Stimulated activated CD4-positive, alpha-beta T cell treated with anti-CD3 and anti-CD28 coated beads, TNF-alpha, amount 100 ng/mL, for 24 hours (primary cell): ENCODE data around the gene EML4.
A peak's percentile ranks its signal among the peaks of the same experiment; 100 is the strongest.

ENCODE experiments used
- DNase-seq, 3 experiments: peaks; one replicate each; pipeline ENCODE4 v3.0.0-alpha.2; 2020; ENCODE audit warnings: low read depth in 3 of 3

The EML4 gene

DNA sequence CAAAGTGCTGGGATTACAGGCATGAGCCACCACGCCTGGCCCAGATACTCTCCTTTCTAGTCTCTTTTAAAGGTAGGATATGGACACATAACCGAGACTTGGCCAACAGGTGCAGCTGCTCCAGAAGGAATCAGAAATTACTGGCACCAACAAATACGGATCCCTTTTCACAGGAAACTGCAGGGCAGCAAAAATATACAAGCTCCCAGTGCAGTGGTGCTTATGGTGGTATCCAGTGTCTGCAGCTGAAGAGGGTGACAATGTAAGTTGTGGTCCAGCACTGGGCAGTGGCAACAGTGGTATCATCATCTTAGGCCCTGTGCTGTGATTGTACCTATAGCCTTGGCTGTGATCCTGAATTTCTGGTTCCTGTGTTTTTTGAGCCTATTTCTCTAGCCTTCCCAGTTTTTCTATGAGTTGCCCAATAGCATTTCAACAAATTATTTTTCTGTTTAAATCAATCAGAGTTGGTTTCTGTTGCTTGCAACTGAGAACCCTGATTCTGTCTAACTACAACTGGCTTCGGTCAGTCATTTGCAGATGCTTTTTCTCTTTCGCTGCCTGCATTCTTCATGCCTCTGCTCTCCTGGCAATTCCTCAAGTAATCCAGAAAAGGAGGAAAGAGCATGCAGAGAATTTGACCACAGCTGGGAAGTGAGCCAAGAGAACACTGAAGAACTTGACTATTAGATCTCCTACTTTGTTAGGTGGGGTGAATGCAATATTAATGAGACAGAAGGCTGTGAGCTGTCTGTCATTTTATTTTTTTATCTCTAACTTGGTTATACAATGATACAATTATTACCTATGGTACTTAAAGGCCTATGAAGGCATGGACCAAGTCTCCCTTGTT, 30.8 kb upstream of the EML4 start:
- DNase-seq, result no peak

DNA sequence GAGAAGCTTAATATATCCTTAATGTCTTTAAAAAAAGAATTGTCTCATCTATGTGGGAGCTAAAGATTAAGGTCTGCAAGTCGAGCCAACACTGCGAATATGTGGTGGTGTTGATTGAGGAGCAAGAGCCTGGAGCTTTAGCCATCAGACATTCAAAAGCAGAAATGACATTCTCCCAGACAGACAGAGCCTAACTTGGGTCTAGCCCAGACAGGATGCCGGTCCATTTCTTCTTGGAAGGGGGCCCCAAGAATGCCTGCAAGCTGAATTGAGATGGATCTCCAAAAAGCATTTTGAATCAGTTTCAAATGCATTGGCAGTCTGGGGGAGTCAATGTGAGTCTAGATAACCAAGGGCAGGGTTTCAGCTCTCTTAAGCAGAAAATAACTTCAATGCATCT, 30.1 kb upstream of the EML4 start:
- no peak for DNase-seq

DNA sequence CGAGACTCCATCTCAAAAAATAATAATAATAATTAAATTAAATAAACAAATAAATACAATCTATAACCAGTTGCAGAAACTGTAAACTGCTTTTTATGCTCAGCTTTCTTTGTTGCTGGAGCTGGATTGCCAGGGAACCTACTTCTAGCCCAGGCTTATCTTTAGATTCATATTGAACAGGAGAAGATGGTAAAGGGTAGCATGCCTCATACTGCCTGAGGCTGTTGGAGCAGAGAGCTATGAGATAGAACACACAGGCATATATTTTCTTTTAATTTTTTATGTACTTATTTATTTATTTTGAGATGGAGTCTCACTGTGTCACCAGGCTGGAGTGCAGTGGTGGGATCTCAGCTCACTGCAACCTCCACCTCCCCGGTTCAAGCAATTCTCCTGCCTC, 28.7 kb upstream of the EML4 start:
- DNase-seq, result no peak

DNA sequence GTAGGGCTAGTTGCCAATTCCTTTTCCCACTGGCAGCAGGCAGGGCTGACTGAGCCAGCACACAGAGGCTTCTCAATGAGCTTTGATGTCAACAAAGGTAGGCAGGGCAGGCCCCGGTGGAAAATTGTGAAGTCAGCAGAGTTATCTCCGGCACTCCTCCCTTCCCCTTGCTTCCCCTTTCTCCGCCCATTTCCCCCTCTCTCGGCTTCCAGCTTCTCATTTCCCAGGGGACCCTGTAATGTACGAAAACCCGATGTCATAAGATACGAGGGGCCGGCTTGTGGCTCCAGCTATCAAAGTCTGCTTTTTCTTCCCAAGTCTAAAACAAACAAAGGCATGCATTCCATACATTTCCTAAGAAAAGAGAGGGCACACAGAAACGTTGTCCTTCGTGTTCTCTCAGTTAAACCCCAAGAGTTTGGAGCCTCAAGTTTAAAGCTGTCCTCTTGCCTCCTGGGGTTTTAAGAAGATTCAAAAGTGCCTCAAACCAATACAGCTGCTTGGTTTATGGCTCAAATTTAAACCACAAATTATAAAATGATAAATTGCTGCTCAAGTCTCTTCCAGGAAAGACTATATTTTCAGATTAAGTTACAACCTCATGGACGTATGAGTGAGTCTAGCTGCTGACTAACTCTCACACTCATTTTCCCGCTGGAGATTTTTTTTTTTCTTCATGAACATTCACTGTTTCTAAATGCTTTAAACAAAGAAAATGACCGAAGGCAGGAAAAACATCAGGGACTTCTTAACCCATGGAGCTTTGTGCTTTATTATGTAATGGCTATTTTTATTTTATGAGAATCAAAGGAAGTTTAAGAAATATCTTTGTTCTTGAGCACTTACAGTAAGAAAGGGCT, 27.2 kb upstream of the EML4 start:
- DNase-seq, result peak in 1 of 3 experiments; percentile 32

DNA sequence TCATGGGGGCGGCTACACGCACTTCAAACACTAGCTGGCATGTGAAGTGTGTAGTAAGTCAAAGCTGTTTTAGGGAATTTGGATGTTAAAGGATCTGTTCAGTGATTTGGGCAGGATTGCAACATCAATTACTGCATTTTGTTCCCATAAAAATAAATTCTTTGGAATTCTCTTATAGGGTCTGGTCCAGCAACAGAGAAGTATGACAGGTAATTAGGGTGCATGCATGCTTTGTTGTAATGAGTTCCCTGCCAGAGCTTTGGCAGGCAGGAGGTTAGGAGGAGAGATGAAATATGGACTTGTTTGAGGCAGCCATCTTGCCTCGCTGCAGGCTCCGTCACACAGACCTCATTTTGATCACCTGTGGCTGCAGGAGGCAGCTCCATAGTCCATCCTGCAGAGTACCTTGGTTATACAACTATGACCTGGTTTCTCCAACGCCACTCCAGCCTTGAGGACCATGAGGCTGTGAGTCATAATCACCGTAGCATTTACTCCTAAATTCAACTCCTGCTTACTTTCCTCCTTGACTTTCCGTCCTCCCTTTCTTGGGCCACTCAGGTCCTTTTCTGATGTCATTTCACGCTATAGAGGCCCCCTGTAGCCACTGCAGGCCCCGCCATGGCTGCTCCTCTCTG, 26.5 kb upstream of the EML4 start:
- DNase-seq, result no peak

DNA sequence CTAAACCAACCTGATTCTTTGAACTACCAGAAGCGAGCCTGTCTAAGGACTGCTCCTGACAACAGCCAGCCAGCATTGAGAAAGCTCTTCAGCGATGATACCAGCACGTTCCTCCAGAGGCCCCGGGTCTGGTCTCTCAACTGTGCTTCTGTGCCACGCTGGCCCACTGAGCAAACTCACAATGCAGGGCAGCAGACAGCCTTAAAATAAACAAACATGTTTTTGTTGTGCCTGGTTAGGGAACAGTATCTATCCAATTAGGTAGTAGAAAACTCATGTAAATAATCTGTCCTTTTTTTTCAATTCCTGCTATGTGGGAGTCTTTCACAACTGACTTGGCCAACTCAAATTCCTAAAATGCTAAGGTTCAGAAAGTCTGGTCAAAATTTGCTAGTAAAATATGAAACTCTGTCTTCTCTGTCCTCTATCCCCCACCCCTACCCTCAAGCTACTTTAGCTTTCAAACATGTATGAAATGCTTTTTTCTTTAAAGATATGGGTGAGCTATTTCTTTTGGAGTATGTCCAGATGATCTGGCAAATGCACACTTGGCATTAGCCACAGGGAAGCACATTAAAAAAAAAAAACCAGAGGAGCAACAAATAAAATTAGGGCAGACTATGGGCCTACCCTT, 21.4 kb upstream of the EML4 start:
- DNase-seq, result no peak

DNA sequence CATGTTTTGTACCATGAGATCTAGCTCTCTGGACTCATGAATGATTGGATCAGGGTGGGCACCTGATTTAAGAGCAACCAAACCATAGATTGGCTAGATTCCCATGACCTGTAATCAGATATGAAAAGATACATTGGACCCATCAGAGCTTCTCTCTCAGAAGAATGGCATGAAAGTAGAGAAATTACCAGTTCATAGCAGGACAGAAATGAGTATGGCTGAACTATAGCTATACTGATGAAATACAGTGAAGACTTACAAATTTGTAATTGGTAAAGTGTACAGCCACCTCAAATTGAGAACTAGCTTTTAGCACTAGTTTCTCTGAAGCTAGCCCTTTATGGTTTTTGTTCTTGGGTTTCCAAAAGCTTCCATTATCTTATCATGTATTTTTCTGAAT, 19.0 kb upstream of the EML4 start:
- DNase-seq, result no peak

DNA sequence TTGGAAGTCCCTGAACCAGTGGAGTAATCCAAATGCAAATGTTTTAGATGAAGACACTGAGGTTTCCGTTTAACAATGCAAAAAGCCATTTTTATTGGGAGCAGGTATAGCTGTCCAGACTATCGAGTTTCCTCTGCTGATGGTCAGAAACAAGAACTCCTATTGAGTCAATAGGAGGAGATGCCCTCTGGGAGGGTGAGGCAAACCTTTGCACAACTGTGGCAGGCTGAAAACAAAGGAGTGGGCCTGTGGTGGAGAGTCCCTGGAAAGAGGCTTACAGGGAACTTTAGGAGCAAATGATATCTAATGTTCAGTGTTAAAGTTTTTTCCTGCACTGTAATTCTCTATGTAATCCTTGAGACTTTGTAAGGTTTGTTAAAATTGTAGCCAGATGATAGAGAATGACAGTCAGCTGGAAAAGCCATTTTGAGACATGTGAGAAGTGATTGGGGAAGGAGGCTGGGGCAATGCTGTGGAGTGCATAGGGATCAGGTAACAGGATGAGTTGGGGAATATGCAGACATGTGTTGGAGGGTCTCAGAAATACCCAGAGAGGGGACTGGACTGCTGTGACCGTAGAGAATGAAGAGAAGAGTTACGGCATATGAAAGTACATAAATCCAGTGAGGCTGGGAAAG, 15.1 kb upstream of the EML4 start:
- DNase-seq, result no peak

DNA sequence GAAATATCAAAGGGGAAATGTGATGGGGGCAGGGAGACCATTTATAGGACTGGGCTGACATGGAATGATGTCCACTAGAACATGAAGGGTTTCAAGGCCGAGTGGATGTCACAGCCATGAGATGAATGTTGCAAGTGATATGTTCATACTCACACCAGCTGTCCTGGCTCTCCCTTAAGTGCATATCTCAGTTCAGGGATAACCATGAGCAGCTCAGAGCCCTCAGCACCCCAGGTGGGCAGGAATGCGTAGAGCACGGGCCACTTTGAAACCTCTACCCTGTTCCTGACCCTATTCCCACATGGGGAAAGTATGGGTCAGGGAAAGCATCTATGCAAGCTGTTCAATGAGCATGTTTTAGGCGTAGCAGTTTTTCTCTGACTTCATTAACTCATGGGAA, 12.4 kb upstream of the EML4 start:
- DNase-seq, result no peak

DNA sequence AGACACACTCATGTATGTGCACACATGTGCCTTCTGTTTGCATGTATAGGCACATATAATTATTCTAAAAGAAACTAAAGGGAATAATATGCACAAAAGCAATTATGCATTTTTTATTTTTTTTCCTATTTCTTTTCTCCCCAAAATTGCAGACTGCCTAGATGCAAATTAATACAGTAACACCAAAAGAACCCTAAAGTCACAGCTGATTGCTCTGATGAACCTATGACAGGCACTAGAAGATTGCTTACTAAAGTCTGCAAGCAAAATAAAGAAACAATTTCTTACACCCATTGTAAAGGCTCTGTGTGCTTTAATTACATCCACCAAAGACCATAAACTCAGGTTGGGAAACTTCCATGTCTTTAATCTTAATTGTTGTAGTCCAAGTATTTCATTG, 7.7 kb upstream of the EML4 start:
- DNase-seq, result no peak

DNA sequence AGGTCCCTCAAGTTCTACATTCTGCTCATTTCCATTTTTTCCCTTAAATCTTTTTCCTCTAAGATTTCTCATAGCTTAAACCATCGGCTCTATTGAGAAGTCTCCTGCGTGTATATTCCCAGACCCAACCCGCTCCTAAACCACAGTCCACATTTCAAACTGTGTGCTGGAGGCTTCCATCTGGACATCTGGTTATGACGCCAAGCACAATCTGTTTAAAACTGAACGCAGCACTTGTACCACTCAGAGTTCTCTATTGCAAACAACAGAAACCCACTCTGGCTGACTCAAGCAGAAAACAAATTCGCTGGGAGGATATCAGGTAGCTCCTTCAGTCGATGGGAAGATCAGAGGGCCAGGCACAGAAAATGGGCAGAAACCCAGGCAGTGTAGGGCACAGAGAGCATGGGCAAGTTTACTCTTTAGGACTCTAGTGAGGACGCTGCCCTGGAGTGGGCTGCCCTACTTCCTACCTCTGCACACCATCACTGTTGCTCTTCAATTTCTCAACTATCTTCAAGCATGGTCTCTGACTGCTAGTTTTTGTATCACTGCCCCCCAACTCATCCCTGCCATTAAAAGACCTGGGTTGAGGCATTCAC, 5.6 kb upstream of the EML4 start:
- no peak for DNase-seq

DNA sequence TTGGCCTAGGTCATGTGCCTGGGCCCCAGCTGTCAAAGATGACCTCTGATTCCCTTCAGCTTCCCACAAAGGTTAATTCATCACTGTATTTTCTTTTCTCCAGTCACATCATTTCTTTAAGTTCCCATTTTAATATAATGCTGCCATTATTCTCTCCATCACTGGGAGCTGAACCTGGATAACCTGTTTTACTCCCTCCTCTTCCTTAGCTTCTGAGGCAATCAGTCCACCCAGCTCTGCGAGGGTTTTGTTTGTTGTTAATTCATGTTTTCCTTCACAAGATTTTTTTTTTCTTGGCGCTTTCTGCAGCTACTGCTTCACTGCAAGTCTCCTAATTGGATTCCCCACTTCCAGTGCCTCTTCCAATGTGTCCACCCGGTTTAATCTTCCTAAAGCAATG, 5.1 kb upstream of the EML4 start:
- no peak for DNase-seq

DNA sequence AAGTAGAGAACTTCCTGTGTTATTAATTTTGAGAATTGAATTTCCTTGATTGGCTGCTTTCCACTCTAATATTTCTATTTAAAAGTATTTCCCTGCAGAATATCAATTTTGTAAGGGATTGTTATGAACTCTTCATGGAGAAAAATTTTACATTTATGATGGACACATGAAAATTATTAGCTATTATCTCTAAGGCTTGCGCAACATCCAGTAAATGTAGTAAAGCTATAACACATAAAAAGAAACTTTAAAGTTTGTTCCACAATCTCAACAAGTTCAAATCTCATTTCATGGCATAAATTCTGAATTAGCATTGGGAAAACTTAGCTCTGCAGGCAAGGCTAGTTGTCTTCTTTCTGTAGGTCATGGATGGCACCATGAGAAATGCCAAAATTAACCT, 4.2 kb upstream of the EML4 start:
- no peak for DNase-seq

DNA sequence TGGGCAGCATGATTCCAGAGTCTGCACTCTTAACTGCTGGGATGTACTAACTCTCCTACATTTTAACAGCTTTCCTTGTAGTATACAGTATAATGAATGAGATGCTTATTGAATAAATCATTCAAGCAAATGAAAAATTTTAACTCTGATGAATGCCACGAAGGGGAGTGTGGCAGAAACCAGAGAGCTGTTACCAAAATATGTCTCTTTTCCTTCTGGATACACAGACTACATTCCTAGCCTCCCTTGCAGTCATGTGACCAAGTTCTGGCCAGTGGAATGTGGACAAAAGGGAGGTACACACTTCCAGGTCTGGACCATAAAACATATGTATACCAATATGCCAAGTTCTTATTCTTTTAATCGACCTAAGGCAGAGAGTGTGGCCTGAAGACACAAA, 1.7 kb upstream of the EML4 start:
- DNase-seq, result no peak

DNA sequence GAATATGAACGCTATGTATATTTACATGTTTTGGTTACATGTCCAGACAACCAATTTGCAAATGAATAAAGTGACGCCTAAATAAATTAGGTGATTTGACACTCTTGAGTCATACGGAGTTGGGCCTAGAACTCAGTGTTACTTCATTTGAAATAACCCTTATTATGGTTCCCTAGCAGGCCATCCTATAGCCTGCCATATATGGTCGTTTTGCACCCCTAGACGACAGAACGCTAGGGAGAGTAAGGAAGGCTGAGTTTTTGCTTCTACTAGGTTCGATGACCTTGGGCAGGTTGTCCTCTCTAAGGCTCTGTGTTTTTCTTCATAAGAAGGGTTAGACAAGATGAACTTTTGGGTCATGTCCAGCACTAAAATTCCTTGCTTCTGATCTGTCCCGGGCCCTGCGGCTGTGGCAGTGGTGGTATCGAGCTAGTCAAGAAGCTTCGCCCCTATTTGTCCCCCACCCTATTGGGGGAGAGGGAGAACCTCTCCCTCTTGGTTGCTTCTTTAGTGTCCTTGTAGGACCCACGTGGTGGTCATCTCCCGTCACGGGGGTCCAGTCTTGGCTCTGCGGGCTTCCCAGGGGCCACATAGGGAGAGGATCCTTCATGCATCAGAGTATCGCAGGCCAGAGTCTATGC, 574 bp upstream of the EML4 start:
- no peak for DNase-seq

DNA sequence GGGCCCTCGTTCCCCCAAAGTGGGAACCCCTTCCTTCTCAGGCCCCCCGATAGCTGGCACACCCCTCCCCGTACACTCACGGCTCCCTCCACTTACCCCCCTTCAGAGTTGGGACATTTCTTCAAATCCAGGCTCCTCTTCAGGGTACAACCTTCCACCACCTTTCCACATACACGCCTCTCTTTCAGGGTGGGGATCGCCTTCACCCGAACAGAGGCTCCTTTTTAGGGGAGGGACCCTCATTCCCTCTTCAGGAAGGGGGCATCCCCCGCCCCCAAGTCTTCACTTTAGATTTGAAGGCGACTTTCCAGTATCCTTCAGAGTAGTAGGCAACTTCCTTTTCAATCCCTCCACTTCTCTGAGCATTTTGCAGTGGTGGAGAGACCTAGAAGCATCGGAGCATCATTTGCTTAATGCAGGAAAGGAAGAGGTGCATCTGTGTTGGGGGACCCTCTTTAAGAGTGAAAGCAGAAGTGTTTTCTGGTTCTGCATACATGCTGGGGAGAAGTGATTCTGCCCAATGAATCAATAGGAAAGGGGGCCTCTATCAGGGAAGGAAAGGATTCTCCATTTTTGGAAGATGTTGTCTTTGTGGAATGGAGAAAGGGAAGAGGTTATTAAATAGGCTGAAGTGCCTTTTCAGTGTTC, 845 bp downstream of the EML4 start:
- DNase-seq, result peak in 1 of 3 experiments; percentile 6

DNA sequence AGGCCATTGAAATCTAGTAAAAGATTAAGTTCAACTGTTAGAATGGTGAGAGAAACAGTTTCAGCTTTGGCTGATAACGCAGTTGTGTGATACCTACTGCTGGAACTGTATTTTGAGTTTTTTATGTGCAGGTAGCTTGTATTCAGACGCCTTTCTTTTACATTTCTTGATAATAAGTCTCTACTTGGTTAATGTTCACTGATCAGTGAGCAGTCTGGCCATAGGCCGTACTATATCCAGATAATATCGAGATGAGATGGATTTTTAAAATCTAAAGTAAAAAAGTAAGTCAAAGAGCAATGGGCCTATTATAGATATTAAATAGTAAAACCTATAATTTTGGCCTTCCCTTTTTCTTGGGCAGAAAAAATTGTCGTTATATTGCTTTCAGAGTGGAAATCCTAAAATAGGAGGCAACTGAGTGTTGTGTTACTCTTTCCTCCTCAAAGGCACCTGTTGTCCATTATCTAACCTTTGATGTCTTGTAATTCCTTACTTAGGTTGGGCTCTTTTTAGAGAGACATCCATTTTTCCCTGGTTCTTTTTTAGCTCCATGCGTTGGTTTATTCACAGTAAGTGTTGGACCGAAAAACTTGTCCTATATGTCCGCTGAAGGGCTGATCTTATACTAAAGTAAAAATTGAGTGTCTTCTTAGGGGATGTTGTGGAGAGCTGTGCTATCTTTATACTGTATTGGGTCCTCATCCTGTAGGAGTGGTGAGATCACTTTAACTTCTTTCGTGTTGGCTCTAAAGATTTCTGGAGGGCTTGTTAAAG, 1.7 kb downstream of the EML4 start:
- no peak for DNase-seq

DNA sequence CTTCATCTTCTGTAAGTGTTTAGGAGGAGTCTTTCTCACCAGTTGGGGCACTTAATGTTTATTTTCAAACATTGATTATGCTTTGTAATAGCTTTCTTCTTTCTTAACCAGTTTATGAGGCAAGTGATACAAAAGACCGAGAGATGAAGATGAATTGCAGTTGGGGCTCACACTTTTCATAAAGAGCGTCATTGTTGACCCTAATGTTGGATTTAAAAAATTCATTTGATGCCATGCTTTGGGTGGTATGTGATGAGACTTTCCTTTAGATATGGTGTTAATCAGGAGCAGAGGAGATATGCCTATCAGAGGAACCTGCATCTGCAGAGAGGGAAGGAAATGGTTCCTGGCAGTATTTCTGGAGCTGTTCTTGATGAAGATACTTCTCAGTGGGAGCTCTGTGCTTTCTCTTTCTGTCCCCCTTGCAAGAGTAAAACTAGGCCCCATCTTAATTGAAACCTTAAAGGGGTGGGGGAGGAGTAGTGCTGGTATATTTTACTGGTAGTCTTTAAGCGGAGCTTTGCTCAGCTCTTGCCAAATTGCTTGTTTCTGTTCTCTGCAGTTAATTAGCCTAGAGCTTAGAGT, 2.3 kb downstream of the EML4 start:
- DNase-seq, result no peak

DNA sequence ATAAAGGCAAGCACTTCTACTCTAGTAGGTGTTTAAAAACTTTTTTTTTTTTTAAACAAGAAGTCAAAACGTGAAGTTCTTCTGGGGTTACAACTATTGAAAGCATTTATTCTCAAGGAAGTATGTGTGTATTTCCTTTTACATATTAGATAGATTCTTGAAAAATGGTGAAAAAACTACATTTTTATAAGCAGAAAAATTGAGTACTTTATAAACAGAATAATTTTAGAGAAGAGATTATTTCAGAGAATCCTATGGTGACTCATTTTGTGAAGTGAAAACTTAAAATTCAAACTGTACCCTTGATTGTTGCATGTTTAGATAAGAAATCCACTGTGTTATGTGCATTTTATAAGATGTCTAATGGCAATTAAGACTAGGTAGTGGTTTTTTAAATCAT, 2.9 kb downstream of the EML4 start:
- DNase-seq, result no peak
